GM06990 (cell line): ENCODE data around the gene E2F8.

Source experiments
- DNase-seq: peaks from one replicate; pipeline ENCODE4 v3.0.0-alpha.2; 2011; ENCODE audit not compliant: insufficient read length; ENCODE audit errors: extremely low read depth
- H3K27me3 ChIP-seq: replicated peaks from 2 replicates; pipeline ENCODE4 v1.6.0; 2011; ENCODE audit warnings: low read length; ENCODE audit not compliant: control insufficient read depth, insufficient read depth
- H3K36me3 ChIP-seq: 2 replicates; pipeline ENCODE4 v1.5.1; 2011; ENCODE audit warnings: low read length; ENCODE audit not compliant: control insufficient read depth, insufficient read depth
- H3K4me3 ChIP-seq: replicated peaks from 2 replicates; pipeline ENCODE4 v1.5.1; 2011; ENCODE audit warnings: low read depth, mild to moderate bottlenecking, control low read depth, low read length
- CTCF ChIP-seq: IDR thresholded peaks from 2 replicates; pipeline ENCODE4 v1.5.1; 2011; ENCODE audit warnings: low read length, control low read depth, mild to moderate bottlenecking, inconsistent platforms; ENCODE audit not compliant: insufficient read depth, poor library complexity, severe bottlenecking

The E2F8 gene

GRCh38 chr11:19216709-19217374, 23.9 kb downstream of the E2F8 start:
- no peak overlapping the region for H3K4me3 ChIP-seq
- TF ChIP-seq CTCF: no peak
- no peaks in the 10 kb centered on the region for H3K36me3 ChIP-seq
- no peak for DNase-seq
- no peaks in the 10 kb centered on the region; the same call in 1 of the 2 replicates for H3K27me3 ChIP-seq

DNA sequence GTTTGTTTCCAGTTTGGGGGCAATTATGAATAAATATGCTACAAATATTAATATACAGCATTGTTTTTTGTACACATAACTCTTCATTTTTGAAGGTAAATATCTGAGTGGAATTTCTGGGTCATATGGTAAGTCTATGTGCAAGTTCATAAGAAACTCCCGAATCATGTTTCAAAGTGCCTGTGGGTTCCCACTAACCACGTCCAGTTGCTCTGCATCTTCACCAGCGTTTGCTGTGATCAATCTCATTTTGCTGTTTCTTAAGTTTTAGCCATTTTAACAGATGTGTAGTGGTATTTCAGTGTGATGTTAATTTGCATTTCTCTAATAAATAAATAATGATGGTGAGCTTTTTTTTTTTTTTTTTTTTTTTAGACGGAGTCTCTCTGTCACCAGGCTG, 24.7 kb downstream of the E2F8 start:
- H3K27me3 ChIP-seq: no peaks in the 10 kb centered on the region; the same call in 1 of the 2 replicates
- H3K36me3 ChIP-seq: no peaks in the 10 kb centered on the region
- no peak overlapping the region for H3K4me3 ChIP-seq
- no peak for TF ChIP-seq CTCF
- DNase-seq: no peak

- H3K36me3 ChIP-seq: no peaks in the 10 kb centered on the region
- DNase-seq: no peak
These were observed 31.0 kb downstream of the E2F8 start for GRCh38 chr11:19209617-19210370.

GRCh38 chr11:19208959-19209546, 31.7 kb downstream of the E2F8 start:
- H3K36me3 ChIP-seq: no peaks in the 10 kb centered on the region
- TF ChIP-seq CTCF: no peak
- no peak for DNase-seq
- H3K4me3 ChIP-seq: no peak overlapping the region
- no peaks in the 10 kb centered on the region for H3K27me3 ChIP-seq

More at GRCh38 chr11:19209617-19210370, 31.0 kb downstream of the E2F8 start:
- no peak overlapping the region for H3K4me3 ChIP-seq
- no peaks in the 10 kb centered on the region; the same call in 1 of the 2 replicates for H3K27me3 ChIP-seq
- no peak for TF ChIP-seq CTCF

- no peak for TF ChIP-seq CTCF
- DNase-seq: no peak
- Histone ChIP-seq H3K36me3 (no peaks in the 10 kb centered on the region), H3K4me3 (no peak overlapping the region), H3K27me3 (no peaks in the 10 kb centered on the region)
These were observed 32.6 kb downstream of the E2F8 start for GRCh38 chr11:19208181-19208580.
